MM.1S (cell line): ENCODE data around the gene SYNCRIP.
A peak's percentile ranks its signal among the peaks of the same experiment; 100 is the strongest.

ENCODE experiments used
- DNase-seq: peaks from one replicate; pipeline ENCODE4 v3.0.0-alpha.2; 2015
- H2AFZ ChIP-seq: fragments of 300-600 bp; sonication (generic); 2 replicates; pipeline ENCODE4 v1.6.0; 2016; ENCODE audit warnings: antibody characterized with exemption, low read length
- H3F3A ChIP-seq: fragments of 300-600 bp; sonication (generic); 2 replicates; pipeline ENCODE4 v1.6.1; 2016; ENCODE audit warnings: mild to moderate bottlenecking, antibody characterized with exemption, low read length, moderate library complexity, mixed read lengths; ENCODE audit not compliant: insufficient read depth
- H3K27ac ChIP-seq: fragments of 300-600 bp; sonication (generic); 2 replicates; pipeline ENCODE4 v1.5.1; 2016; ENCODE audit warnings: mild to moderate bottlenecking, low read length
- H3K27me3 ChIP-seq: fragments of 300-600 bp; sonication (generic); replicated peaks from 2 replicates; pipeline ENCODE4 v1.6.0; 2016; ENCODE audit warnings: low read length; ENCODE audit not compliant: insufficient read depth
- H3K36me3 ChIP-seq: fragments of 300-600 bp; sonication (generic); replicated peaks from 2 replicates; pipeline ENCODE4 v1.6.1; 2016; ENCODE audit warnings: mild to moderate bottlenecking, low read length, mixed read lengths; ENCODE audit not compliant: insufficient read depth
- H3K4me1 ChIP-seq: fragments of 300-600 bp; sonication (generic); 2 replicates; pipeline ENCODE4 v1.6.1; 2016; ENCODE audit warnings: low read length, mixed read lengths
- H3K4me2 ChIP-seq: fragments of 300-600 bp; sonication (generic); 2 replicates; pipeline ENCODE4 v1.6.0; 2016; ENCODE audit warnings: low read depth, low read length
- H3K4me3 ChIP-seq: fragments of 300-600 bp; sonication (generic); 2 replicates; pipeline ENCODE4 v1.5.1; 2016; ENCODE audit warnings: low read length, mixed read lengths
- H3K79me2 ChIP-seq: fragments of 300-600 bp; sonication (generic); 2 replicates; pipeline ENCODE4 v1.6.1; 2016; ENCODE audit warnings: mixed run types, low read length, mixed read lengths
- H3K9ac ChIP-seq: fragments of 300-600 bp; sonication (generic); 2 replicates; pipeline ENCODE4 v1.6.1; 2016; ENCODE audit warnings: low read length, mixed read lengths
- H3K9me2 ChIP-seq: fragments of 300-600 bp; sonication (generic); replicated peaks from 2 replicates; pipeline ENCODE4 v1.6.1; 2016; ENCODE audit warnings: mild to moderate bottlenecking, low read length, mixed read lengths; ENCODE audit not compliant: insufficient read depth
- H3K9me3 ChIP-seq: fragments of 300-600 bp; sonication (generic); replicated peaks from 2 replicates; pipeline ENCODE4 v1.6.1; 2016; ENCODE audit warnings: mild to moderate bottlenecking, low read length, mixed read lengths; ENCODE audit not compliant: insufficient read depth
- H4K20me1 ChIP-seq: fragments of 300-600 bp; sonication (generic); 2 replicates; pipeline ENCODE4 v1.6.1; 2016; ENCODE audit warnings: mild to moderate bottlenecking, low read length, moderate library complexity, mixed read lengths; ENCODE audit not compliant: insufficient read depth
- EZH2 ChIP-seq: fragments of 300-600 bp; sonication (generic); optimal IDR thresholded peaks from 2 replicates; pipeline ENCODE3; 2017; ENCODE audit warnings: low read depth, mild to moderate bottlenecking, antibody characterized with exemption, low read length, mixed read lengths
- EZH2phosphoT487 ChIP-seq: fragments of 300-600 bp; sonication (generic); IDR thresholded peaks from 2 replicates; pipeline ENCODE4 v1.6.1; 2018; ENCODE audit warnings: antibody characterized with exemption, low read length
- TF ChIP-seq, protein P1 (sequence below): fragments of 300-600 bp; sonication (generic); IDR thresholded peaks from 2 replicates; pipeline ENCODE4 v1.5.1; 2016; ENCODE audit warnings: antibody characterized with exemption, low read length, mixed read lengths

SYNCRIP gene

DNA sequence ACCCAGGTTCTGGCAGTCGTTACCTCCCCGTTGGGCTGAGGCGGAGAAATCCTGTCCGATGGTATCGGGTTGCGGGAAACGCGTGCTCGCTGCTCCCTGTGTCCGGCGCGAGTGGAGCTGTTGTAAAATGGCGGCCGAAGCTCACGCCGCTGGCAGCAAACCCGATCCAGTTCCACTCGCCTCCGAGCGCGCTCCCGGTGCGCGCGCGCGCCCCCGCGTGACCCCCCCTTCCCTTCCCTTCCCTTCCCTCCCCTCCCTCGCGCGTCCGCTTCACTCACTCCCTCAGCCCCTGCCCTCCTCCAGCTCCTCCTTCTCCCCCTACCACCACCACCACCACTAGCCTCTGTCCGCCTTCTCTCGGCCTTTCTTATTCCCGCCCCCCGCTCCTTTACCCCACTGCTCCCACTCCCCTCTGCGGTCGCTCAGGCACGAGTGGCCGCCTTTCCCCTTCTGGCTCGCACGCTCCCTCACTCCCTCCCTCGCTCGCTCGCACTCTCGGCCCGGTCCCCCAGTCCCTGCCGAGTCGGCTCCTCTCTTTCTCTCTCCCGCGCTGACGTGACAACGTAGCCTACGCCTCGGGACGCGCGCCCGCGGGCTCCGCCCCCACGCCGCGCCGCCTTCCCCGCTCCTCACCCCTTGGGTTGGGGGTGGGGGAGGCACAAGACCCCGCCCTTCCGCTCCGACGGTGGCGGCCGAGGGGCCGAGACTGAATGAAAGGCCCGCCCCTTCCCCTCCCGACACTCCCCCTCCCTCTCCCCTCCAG lies at the start of gene SYNCRIP:
Gene SYNCRIP (minus strand): TSS at position 113 of the 763 bp plus-strand sequence. CDS start 1,447 bp downstream, outside the sequence.
- Histone ChIP-seq H3K9me3 (no peaks in the 10 kb centered on the region), H2AFZ (peak within 1 kb of the TSS; percentile 76), H3K27ac (peak within 1 kb of the TSS; percentile 100), H3K36me3 (peaks cover 14% of the 10 kb centered on the region; the same call in 1 of the 2 replicates), H3K9ac (peak within 1 kb of the TSS; percentile 100), H3K4me2 (peak within 1 kb of the TSS; percentile 97), H3K9me2 (no peaks in the 10 kb centered on the region), H3K79me2 (peaks cover 55% of the 10 kb centered on the region), H3K4me1 (peaks cover 17% of the 10 kb centered on the region), H3K4me3 (peak within 1 kb of the TSS; percentile 99), H3F3A (peaks cover 13% of the 10 kb centered on the region), H3K27me3 (no peaks in the 10 kb centered on the region), H4K20me1 (peaks cover 31% of the 10 kb centered on the region)
- DNase-seq, result peak; percentile 96
- TF ChIP-seq, protein P1, sequence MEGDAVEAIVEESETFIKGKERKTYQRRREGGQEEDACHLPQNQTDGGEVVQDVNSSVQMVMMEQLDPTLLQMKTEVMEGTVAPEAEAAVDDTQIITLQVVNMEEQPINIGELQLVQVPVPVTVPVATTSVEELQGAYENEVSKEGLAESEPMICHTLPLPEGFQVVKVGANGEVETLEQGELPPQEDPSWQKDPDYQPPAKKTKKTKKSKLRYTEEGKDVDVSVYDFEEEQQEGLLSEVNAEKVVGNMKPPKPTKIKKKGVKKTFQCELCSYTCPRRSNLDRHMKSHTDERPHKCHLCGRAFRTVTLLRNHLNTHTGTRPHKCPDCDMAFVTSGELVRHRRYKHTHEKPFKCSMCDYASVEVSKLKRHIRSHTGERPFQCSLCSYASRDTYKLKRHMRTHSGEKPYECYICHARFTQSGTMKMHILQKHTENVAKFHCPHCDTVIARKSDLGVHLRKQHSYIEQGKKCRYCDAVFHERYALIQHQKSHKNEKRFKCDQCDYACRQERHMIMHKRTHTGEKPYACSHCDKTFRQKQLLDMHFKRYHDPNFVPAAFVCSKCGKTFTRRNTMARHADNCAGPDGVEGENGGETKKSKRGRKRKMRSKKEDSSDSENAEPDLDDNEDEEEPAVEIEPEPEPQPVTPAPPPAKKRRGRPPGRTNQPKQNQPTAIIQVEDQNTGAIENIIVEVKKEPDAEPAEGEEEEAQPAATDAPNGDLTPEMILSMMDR, result no peak
- TF ChIP-seq EZH2 (no peak), EZH2phosphoT487 (no peak)

DNA sequence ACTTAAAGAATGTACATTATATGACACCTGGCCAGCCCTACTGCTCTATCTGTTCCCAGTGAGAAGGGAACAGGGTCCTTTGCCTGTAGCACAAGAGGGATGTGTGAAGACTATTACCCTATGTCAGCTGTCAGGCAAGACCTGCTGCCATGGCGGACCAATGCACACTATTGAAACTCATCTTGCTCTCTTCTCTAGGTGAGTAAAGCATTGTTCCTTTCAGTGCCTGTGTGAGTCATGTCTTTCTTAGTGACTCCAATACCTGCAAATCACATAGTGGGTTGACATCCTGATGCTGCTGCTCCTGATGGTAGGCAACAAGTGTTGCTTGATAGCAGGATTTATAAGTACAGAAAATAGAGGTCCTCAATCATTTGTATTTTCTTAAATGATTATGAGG lies 48.8 kb upstream of the SYNCRIP start:
- no peaks in the 10 kb centered on the region for H3K9me3 ChIP-seq
- H3K9ac ChIP-seq, result no peak overlapping the region
- H3K27me3 ChIP-seq, result no peaks in the 10 kb centered on the region
- TF ChIP-seq, protein P1, result no peak
- TF ChIP-seq EZH2 (no peak), EZH2phosphoT487 (no peak)
- no peaks in the 10 kb centered on the region for H3K36me3 ChIP-seq
- H3K4me2 ChIP-seq, result no peak overlapping the region
- H3K79me2 ChIP-seq, result no peaks in the 10 kb centered on the region
- H2AFZ ChIP-seq, result no peak overlapping the region
- H3K4me1 ChIP-seq, result no peaks in the 10 kb centered on the region
- no peaks in the 10 kb centered on the region for H3K9me2 ChIP-seq
- no peaks in the 10 kb centered on the region for H4K20me1 ChIP-seq
- no peaks in the 10 kb centered on the region for H3F3A ChIP-seq
- no peak overlapping the region for H3K27ac ChIP-seq
- no peak for DNase-seq
- H3K4me3 ChIP-seq, result no peak overlapping the region

DNA sequence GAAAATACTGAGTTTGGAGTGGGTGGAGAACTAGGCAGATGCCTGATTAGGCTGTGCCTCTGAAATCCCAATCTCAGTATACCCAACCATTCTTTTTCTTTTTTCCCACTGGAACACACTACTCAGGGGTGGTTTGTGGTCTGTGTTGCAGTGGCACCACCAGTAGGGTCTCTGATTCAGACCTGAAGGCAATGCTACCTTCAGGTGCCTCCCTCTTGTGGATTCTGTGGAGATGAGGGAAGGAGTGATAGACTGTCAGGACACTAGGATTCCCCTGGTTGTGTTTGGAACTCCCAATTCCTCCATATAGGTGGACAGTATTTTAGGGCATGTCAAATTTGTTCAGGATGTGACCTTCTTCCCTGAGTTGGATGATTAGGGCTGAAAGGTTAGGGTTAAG lies 47.4 kb upstream of the SYNCRIP start:
- Histone ChIP-seq H3K4me1 (peaks cover 9% of the 10 kb centered on the region), H3K36me3 (no peaks in the 10 kb centered on the region), H3K27ac (no peak overlapping the region), H3K79me2 (no peaks in the 10 kb centered on the region), H4K20me1 (no peaks in the 10 kb centered on the region), H3K9ac (no peak overlapping the region), H3K9me2 (no peaks in the 10 kb centered on the region), H3K27me3 (no peaks in the 10 kb centered on the region), H3F3A (peaks cover 5% of the 10 kb centered on the region; the same call in 1 of the 2 replicates), H2AFZ (no peak overlapping the region), H3K9me3 (no peaks in the 10 kb centered on the region), H3K4me2 (no peak overlapping the region), H3K4me3 (no peak overlapping the region)
- TF ChIP-seq EZH2, result no peak
- TF ChIP-seq, protein P1, result no peak
- no peak for TF ChIP-seq EZH2phosphoT487
- DNase-seq, result no peak
